Raji (cell line): ENCODE measurements around the gene OR2G3.

Experiments
- POLR2A ChIP-seq: IDR thresholded peaks from 2 replicates; pipeline ENCODE4 v1.6.1; 2011; ENCODE audit warnings: low read depth, low read length, control low read depth; ENCODE audit not compliant: insufficient read depth

OR2G3 gene

DNA sequence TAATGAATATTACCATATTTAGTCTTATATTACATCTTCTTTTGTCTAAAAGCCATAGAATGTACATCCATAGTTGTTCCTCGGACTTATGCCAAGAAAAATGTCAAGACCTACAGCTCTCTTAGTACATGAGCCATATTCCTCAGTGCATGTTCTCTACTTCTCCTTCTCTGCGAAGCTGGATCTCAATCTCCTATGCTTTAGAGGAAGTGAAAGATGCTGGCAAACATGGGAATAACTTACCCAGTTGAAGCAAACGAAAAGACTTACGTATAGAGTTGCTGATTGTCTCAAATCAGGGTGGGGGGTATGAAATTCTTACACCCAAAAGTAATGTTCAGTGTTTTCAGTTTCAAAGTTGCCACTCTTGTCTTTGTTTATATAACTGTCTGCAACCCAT is 41.5 kb downstream of the OR2G3 start:
- no peak for TF ChIP-seq POLR2A

DNA sequence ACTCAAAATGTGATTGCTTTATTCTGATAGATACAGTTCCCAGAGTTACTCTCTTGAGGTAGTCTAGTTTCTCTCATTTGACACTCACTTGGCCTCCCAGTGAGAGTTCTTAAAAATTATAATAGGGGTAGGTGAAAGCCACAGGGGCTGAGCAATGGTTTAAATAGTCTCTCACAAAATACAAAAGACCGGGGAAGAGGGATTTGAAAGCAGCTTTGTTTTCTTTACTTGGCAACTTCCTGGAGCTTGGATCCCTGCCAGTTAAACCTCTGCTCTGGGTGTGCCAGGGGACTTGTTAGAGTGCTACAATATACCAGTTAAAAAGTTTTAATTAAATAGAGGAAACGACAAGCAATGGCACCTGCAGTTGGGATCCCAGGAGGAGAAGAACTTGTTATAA is 42.5 kb downstream of the OR2G3 start:
- TF ChIP-seq POLR2A, result no peak

GRCh38 chr1:247653040-247653439 is 47.7 kb downstream of the OR2G3 start:
- no peak for TF ChIP-seq POLR2A
